Sigmoid colon (tissue), 7 donors: ENCODE measurements around the gene TMEM170B. TPM values are rescaled to one million over a fixed set of nuclear protein-coding genes. Genes with fewer than 3 reads are reported as not detected.

Experiments
- DNase-seq: peaks from one replicate; pipeline ENCODE4 v3.0.0-alpha.2; 2019
- H3K27ac ChIP-seq, 4 donors: fragments of 200-600 bp; sonication (generic); one replicate each; pipeline ENCODE4 v1.5.1; 2016 to 2019; ENCODE audit warnings: mild to moderate bottlenecking in 1 of 4
- H3K27me3 ChIP-seq, 3 donors: fragments of 200-600 bp; sonication (generic); one replicate each; pipeline ENCODE4 v1.5.1; 2019; ENCODE audit warnings: mild to moderate bottlenecking in 1 of 3
- H3K36me3 ChIP-seq, 4 donors: fragments of 200-600 bp; sonication (generic); one replicate each; pipeline ENCODE4 v1.5.1; 2016 to 2019
- H3K4me1 ChIP-seq, 4 donors: fragments of 200-600 bp; sonication (generic); one replicate each; pipeline ENCODE4 v1.5.1; 2017 to 2019
- H3K4me3 ChIP-seq, 4 donors: fragments of 200-600 bp; sonication (generic); one replicate each; pipeline ENCODE4 v1.5.1; 2017 to 2019; ENCODE audit warnings: mild to moderate bottlenecking in 2 of 4, moderate library complexity in 1 of 4
- H3K9me3 ChIP-seq, 4 donors: fragments of 200-600 bp in 3 of 4; sonication (generic) in 3 of 4; one replicate each; pipeline versions ENCODE4 v1.5.1 to v1.6.1; 2013 to 2019
- EP300 ChIP-seq, 4 donors: sonication (generic); formaldehyde crosslinking; IDR thresholded peaks; one replicate each; pipeline ENCODE4 v1.6.1; 2017; ENCODE audit warnings: antibody characterized with exemption in 4 of 4
- POLR2A ChIP-seq, 2 donors: fragments of 450-650 bp; IDR thresholded peaks; one replicate each; pipeline ENCODE4 v1.6.1; 2016; ENCODE audit warnings: antibody characterized with exemption in 2 of 2, mild to moderate bottlenecking in 2 of 2, moderate library complexity in 2 of 2
- POLR2AphosphoS5 ChIP-seq, 4 donors: sonication (generic); formaldehyde crosslinking; IDR thresholded peaks; one replicate each; pipeline ENCODE4 v1.6.1; 2017; ENCODE audit warnings: antibody characterized with exemption in 4 of 4
- WGBS, 2 donors: extraction: QIAGEN DNeasy Blood & Tissue Kit; methylation state at CpG; one replicate each; pipeline ENCODE4 v1.1.7; 2013; 5-methylcytosine and 5-hydroxymethylcytosine counted together
- intact Hi-C: fragments of 100-400 bp; cut with DNase I; formaldehyde crosslinking; loops from one replicate; pipeline ENCODE4 v1.15.1; 2023
- polyA plus RNA-seq, 3 donors: library from polyadenylated mRNA; stranded (reverse); fragments of 200-250 nt; gene quantifications; one replicate each; pipeline ENCODE4 v1.2.3, GENCODE V29; 2013
- total RNA-seq, 4 donors: library from RNA; depleted of rRNA; stranded (reverse); fragments of >200 nt; gene quantifications; one replicate each; pipeline ENCODE4 v1.1.0, GENCODE V29; 2016
- TF ChIP-seq, protein P1 (sequence below), 4 experiments: fragments of 450-650 bp in 3 of 4; fragments of 200-600 bp in 1 of 4; IDR thresholded peaks; one replicate each; pipeline ENCODE4 v1.5.1; 2016 to 2019; ENCODE audit warnings: antibody characterized with exemption in 4 of 4, mild to moderate bottlenecking in 3 of 4, moderate library complexity in 2 of 4
- donor health status: healthy with polysubstance abuse.
- donor health status: Bipolar disorder and iron deficiency.
- donor health status: healthy.

TMEM170B gene, protein sequence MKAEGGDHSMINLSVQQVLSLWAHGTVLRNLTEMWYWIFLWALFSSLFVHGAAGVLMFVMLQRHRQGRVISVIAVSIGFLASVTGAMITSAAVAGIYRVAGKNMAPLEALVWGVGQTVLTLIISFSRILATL
- total RNA-seq = 10 to 100 TPM in 3 of 4 donors, 1 to 10 TPM in 1; 8.7 to 11.0 (median 10.4) TPM
- 1 to 10 TPM in 2 of 3 donors, under 1 TPM in 1; 0.92 to 1.2 (median 1.0) TPM for polyA plus RNA-seq

DNA sequence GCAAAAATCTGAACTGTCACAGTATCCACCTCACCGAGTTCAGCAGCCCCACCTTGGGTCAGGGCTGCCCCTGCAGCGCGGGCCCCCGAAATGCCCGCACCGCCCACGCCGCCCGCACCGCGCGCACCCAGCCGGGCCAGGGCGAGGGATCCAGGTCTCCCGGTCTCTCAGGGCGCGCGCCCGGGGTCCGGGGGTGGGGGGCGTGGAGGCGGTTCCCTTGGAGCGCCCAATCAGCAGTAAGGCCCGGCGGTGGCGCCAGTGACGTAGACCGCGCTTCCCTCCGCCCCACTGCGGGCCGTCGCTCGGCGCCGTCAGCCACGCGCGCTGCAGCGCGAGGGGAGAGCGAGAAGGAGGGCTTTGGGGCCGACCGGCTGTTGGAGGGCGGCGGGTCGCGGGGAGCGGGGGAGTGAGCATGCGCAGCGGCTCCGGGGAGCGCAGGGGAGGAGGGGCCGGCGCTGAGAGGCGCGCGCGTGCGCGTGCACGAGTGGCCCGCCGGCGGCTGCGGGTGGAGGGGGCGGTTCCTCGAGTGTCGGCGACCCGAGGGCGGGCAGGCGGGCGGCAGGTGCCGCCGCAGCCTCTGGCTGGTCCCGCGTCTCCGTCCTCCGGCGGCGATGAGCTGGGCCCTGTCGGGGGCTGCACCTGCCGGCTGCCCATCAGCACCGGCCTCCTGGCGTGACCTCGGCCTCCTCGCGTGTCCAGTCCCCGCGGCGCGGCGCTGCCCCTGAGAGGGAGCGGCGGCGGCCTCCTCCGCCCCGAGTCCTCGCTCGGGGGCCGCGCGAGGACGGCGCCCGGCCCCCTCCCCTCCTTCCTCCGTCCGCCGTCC lies at the start of gene TMEM170B:
TSS of gene TMEM170B (plus strand) at position 521 of the 823 bp plus-strand sequence. CDS start 529 bp downstream, outside the sequence.
- 1% methylated on average over 110 of the region's 110 CpGs for WGBS, 2 donors
- Histone ChIP-seq H3K27me3 (no peaks in the 10 kb centered on the region), H3K4me1 (peaks cover 0 to 26% (median 12%) of the 10 kb centered on the region in 4 donors), H3K9me3 (no peaks in the 10 kb centered on the region), H3K27ac (peak within 1 kb of the TSS; percentile 86 to 93 (median 90)), H3K36me3 (no peaks in the 10 kb centered on the region), H3K4me3 (peak within 1 kb of the TSS; percentile 88 to 99 (median 96))
- TF ChIP-seq, protein P1, sequence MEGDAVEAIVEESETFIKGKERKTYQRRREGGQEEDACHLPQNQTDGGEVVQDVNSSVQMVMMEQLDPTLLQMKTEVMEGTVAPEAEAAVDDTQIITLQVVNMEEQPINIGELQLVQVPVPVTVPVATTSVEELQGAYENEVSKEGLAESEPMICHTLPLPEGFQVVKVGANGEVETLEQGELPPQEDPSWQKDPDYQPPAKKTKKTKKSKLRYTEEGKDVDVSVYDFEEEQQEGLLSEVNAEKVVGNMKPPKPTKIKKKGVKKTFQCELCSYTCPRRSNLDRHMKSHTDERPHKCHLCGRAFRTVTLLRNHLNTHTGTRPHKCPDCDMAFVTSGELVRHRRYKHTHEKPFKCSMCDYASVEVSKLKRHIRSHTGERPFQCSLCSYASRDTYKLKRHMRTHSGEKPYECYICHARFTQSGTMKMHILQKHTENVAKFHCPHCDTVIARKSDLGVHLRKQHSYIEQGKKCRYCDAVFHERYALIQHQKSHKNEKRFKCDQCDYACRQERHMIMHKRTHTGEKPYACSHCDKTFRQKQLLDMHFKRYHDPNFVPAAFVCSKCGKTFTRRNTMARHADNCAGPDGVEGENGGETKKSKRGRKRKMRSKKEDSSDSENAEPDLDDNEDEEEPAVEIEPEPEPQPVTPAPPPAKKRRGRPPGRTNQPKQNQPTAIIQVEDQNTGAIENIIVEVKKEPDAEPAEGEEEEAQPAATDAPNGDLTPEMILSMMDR (IDR thresholded peaks at IDR 0.05) = no peak
- TF ChIP-seq POLR2AphosphoS5 (IDR thresholded peaks at IDR 0.05) = peak in 3 of 4 donors; percentile 72 to 84 (median 81)
- no peak for TF ChIP-seq EP300 (IDR thresholded peaks at IDR 0.05)
- peak; percentile 26 to 41 for TF ChIP-seq POLR2A (IDR thresholded peaks at IDR 0.05)
- DNase-seq = peak; percentile 97
- intact Hi-C loops = loop anchor here (2.0 kb wide), 1 partner anchor 471 kb away; no protein-coding TSS in a partner anchor

DNA sequence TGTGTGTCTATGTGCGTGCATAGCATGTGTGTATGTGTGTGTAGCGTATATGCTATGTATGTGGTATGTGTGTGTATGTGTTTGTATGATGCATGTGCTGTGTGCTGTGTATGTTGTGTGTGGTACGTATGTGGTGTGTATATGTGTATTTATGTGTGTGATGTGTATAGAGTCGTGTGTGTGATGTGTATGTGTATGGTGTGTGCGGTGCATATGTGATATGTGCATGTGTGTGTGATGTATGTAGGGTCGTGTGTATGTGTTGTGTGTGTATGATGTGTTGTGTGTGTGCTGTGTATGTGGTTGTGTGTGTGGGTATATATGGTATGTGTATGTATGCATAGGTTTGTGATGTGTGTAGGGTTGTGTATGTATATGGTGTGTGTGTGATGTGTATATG lies 46.6 kb upstream of the TMEM170B start:
- H3K27ac ChIP-seq = no peak overlapping the region
- H3K36me3 ChIP-seq = no peaks in the 10 kb centered on the region
- intact Hi-C loops = loop anchor here (10.0 kb wide), 2 partner anchors 84 to 316 kb away; no protein-coding TSS in a partner anchor
- no peaks in the 10 kb centered on the region for H3K27me3 ChIP-seq
- DNase-seq = no peak
- H3K9me3 ChIP-seq = no peaks in the 10 kb centered on the region
- TF ChIP-seq, protein P1 (IDR thresholded peaks at IDR 0.05) = no peak
- TF ChIP-seq POLR2AphosphoS5 (IDR thresholded peaks at IDR 0.05) = no peak
- TF ChIP-seq POLR2A (IDR thresholded peaks at IDR 0.05) = no peak
- TF ChIP-seq EP300 (IDR thresholded peaks at IDR 0.05) = no peak
- 65% methylated on average over 6 of the region's 6 CpGs for WGBS, 2 donors
- peaks cover 0 to 9% (median 3%) of the 10 kb centered on the region in 4 donors for H3K4me1 ChIP-seq
- no peak overlapping the region for H3K4me3 ChIP-seq

DNA sequence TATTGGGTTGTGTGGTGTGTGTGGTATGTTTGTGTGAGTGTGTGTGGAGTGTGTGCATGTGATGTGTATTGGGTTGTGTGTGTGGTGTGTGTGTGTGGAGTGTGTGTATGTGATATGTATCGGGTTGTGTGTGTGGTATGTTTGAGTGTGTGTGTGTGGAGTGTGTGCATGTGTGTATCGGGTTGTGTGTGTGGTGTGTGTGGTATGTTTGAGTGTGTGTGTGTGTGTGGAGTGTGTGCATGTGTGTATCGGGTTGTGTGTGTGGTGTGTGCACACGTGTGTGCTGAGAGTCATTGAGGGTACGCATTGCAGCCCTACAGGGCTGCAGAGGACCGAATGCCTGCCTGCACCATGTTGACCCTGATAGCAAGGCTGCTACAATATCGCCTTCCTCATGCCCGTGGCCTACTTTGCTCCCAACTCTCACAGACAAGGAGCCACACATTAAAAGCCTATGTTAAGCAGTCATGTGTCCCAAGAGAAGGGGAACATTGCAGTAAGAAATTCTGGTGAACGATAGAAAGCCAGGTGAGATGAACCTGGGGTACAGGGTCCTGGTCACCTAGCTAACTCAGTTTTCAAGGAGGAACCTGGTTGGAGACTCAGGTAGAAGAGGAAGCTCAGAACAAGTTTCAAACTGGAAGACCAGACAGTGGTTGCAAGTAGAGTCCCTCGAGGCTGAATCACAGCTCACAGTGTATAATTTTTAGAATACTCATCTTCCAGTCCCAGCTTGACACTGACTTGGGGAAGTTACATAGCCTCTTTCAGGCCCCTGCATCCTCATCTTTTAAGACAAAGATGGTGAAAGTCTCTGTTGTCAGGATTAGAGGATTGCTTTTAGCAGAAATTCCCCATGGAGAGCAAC lies 45.7 kb upstream of the TMEM170B start:
- Histone ChIP-seq H3K27me3 (no peaks in the 10 kb centered on the region), H3K4me1 (peaks cover 0 to 12% (median 5%) of the 10 kb centered on the region in 4 donors), H3K4me3 (no peak overlapping the region), H3K9me3 (no peaks in the 10 kb centered on the region), H3K36me3 (no peaks in the 10 kb centered on the region), H3K27ac (no peak overlapping the region)
- DNase-seq = no peak
- WGBS, 2 donors = 90 to 92% methylated on average over 10 of the region's 10 CpGs
- no peak for TF ChIP-seq POLR2AphosphoS5 (IDR thresholded peaks at IDR 0.05)
- TF ChIP-seq EP300 (IDR thresholded peaks at IDR 0.05) = no peak
- TF ChIP-seq POLR2A (IDR thresholded peaks at IDR 0.05) = no peak
- TF ChIP-seq, protein P1 (IDR thresholded peaks at IDR 0.05) = no peak
- intact Hi-C loops = loop anchor here (10.0 kb wide), 2 partner anchors 83 to 317 kb away; no protein-coding TSS in a partner anchor

DNA sequence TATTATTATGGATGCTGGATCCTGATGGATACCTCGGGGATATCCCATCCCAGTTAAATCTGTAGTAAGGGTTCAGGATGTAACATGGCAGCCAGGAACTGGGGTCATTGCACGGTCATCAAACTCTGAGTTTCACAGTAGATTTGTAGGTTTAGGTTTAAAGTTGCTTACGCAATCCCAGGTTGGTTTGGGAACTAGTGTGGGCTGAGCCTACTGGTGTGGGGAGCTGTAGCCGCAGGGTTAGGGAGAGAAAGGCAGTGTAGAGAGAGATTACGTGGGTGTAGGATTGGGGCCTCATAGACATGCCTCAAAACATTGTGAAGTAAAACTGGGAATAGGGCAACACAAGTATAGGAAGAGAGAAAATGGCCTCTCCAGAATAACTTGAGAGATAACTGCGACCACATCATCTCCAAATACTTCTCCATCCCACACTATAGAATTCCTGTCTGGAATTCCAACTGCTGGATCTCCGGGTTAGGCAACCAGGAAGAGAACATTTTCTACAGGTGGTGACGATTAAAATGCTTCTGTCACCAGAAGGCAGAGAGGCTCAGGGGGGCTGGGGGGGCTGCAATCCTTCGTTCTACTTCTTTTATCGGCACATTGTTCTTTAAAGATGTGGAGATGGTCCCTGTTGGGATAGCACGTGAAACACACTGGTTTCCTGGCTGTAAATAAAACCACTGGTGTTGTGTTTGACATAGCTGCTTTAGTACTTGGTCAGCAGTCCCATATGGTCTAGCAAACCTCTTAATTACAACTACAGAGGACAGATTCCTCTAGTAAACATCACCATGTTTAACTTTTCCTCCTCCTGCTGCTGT lies 44.9 kb upstream of the TMEM170B start:
- intact Hi-C loops = loop anchor here (10.0 kb wide), 2 partner anchors 82 to 318 kb away; no protein-coding TSS in a partner anchor
- TF ChIP-seq EP300 (IDR thresholded peaks at IDR 0.05) (no peak), POLR2A (IDR thresholded peaks at IDR 0.05) (no peak), POLR2AphosphoS5 (IDR thresholded peaks at IDR 0.05) (no peak)
- TF ChIP-seq, protein P1 (IDR thresholded peaks at IDR 0.05) = no peak
- Histone ChIP-seq H3K27ac (no peak overlapping the region), H3K4me3 (no peak overlapping the region), H3K27me3 (no peaks in the 10 kb centered on the region), H3K36me3 (no peaks in the 10 kb centered on the region), H3K9me3 (no peaks in the 10 kb centered on the region), H3K4me1 (peaks cover 0 to 12% (median 5%) of the 10 kb centered on the region in 4 donors)
- no peak for DNase-seq
- 88 to 89% methylated on average over 11 of the region's 11 CpGs for WGBS, 2 donors
